IMR-90 (cell line): ENCODE measurements around the gene CA12.

Source experiments
- CTCF ChIP-seq: conservative IDR thresholded peaks from 2 replicates; pipeline ENCODE4 v1.5.1; 2012; ENCODE audit warnings: mild to moderate bottlenecking, low read depth, low read length, improper control_type of control experiment
- FOS ChIP-seq: fragments of 150-350 bp; IDR thresholded peaks from 2 replicates; pipeline ENCODE4 v1.6.1; 2016; ENCODE audit warnings: low read depth, low read length
- MAFK ChIP-seq: IDR thresholded peaks from 2 replicates; pipeline ENCODE4 v1.6.1; 2012; ENCODE audit warnings: low read depth, low read length, improper control_type of control experiment
- NFE2L2 ChIP-seq: fragments of 150-350 bp; IDR thresholded peaks from 2 replicates; pipeline ENCODE4 v1.6.1; 2016; ENCODE audit warnings: low read depth, mild to moderate bottlenecking, low read length
- POLR2A ChIP-seq: IDR thresholded peaks from 2 replicates; pipeline ENCODE4 v1.6.1; 2012; ENCODE audit warnings: mild to moderate bottlenecking, low read depth, low read length
- RAD21 ChIP-seq: IDR thresholded peaks from 2 replicates; pipeline ENCODE4 v1.6.1; 2012; ENCODE audit warnings: low read length, improper control_type of control experiment
- RCOR1 ChIP-seq: IDR thresholded peaks from 2 replicates; pipeline ENCODE4 v1.6.1; 2012; ENCODE audit warnings: mild to moderate bottlenecking, low read length, improper control_type of control experiment; ENCODE audit not compliant: insufficient replicate concordance
- RFX5 ChIP-seq: IDR thresholded peaks from 2 replicates; pipeline ENCODE4 v1.8.0; 2012; ENCODE audit warnings: low read depth, mild to moderate bottlenecking, low read length, moderate library complexity
- SMC3 ChIP-seq: fragments of 150-350 bp; IDR thresholded peaks from 2 replicates; pipeline ENCODE4 v1.6.1; 2016; ENCODE audit warnings: low read depth, mild to moderate bottlenecking, antibody characterized with exemption, low read length, moderate library complexity
- USF2 ChIP-seq: fragments of 150-350 bp; IDR thresholded peaks from 2 replicates; pipeline ENCODE4 v1.6.1; 2017; ENCODE audit warnings: mild to moderate bottlenecking, antibody characterized with exemption, low read length, low read depth

GRCh38 chr15:63341898-63342297 lies 39.7 kb downstream of the CA12 start:
- TF ChIP-seq POLR2A, result no peak
- TF ChIP-seq CTCF, result no peak
- no peak for TF ChIP-seq SMC3
- no peak for TF ChIP-seq RCOR1
- TF ChIP-seq RFX5, result no peak
- no peak for TF ChIP-seq RAD21
- no peak for TF ChIP-seq FOS
- TF ChIP-seq NFE2L2, result no peak
- TF ChIP-seq MAFK, result no peak
- no peak for TF ChIP-seq USF2
